H9 (cell line): ENCODE data around the gene PIK3CD. TPM values are rescaled to one million over a fixed set of nuclear protein-coding genes. Genes with fewer than 3 reads are reported as not detected.

Source experiments
- DNase-seq: peaks from one replicate; pipeline ENCODE4 v3.0.0-alpha.2; 2017
- H2AFZ ChIP-seq: one replicate; pipeline ENCODE4 v1.6.1; 2013; ENCODE audit warnings: mild to moderate bottlenecking, low read length, control low read depth, moderate library complexity
- H2AK5ac ChIP-seq: 2 replicates; pipeline ENCODE4 v1.6.1; 2013; ENCODE audit warnings: low read length, control low read depth, mixed read lengths; ENCODE audit not compliant: insufficient read length
- H2BK120ac ChIP-seq: one replicate; pipeline ENCODE4 v1.6.1; 2013; ENCODE audit warnings: low read depth, mild to moderate bottlenecking, low read length, control low read depth, inconsistent platforms; ENCODE audit not compliant: poor library complexity, severe bottlenecking
- H2BK12ac ChIP-seq: 2 replicates; pipeline ENCODE4 v1.6.1; 2013; ENCODE audit warnings: low read length, control low read depth, mixed read lengths, low read depth; ENCODE audit not compliant: insufficient read length
- H2BK15ac ChIP-seq: 2 replicates; pipeline ENCODE4 v1.6.1; 2013; ENCODE audit warnings: low read depth, low read length, control low read depth
- H2BK20ac ChIP-seq: one replicate; pipeline ENCODE4 v1.6.1; 2013; ENCODE audit warnings: low read depth, mild to moderate bottlenecking, low read length, control low read depth, inconsistent platforms; ENCODE audit not compliant: poor library complexity, severe bottlenecking
- H2BK5ac ChIP-seq: 2 replicates; pipeline ENCODE4 v1.6.1; 2013; ENCODE audit warnings: low read length, control low read depth, mixed read lengths; ENCODE audit not compliant: insufficient read length
- H3K14ac ChIP-seq: 2 replicates; pipeline ENCODE4 v1.6.1; 2013; ENCODE audit warnings: low read length, control low read depth; ENCODE audit not compliant: insufficient read depth
- H3K18ac ChIP-seq: 2 replicates; pipeline ENCODE4 v1.6.1; 2013; ENCODE audit warnings: low read depth, mild to moderate bottlenecking, mixed read lengths, low read length, control low read depth; ENCODE audit not compliant: insufficient read length
- H3K23ac ChIP-seq: 2 replicates; pipeline ENCODE4 v1.6.1; 2013; ENCODE audit warnings: low read length, control low read depth, mixed read lengths, low read depth; ENCODE audit not compliant: insufficient read length
- H3K23me2 ChIP-seq: 2 replicates; pipeline ENCODE4 v1.6.1; 2013; ENCODE audit warnings: low read depth, mild to moderate bottlenecking, mixed read lengths, low read length, control low read depth; ENCODE audit not compliant: insufficient read length, poor library complexity, severe bottlenecking
- H3K27ac ChIP-seq: 2 replicates; pipeline ENCODE4 v1.5.1; 2013; ENCODE audit warnings: low read length, control low read depth, mixed read lengths, low read depth; ENCODE audit not compliant: insufficient read length
- H3K27me3 ChIP-seq: 2 replicates; pipeline ENCODE4 v1.6.1; 2013; ENCODE audit warnings: low read length, control low read depth, inconsistent platforms; ENCODE audit not compliant: insufficient read depth
- H3K4ac ChIP-seq: 2 replicates; pipeline ENCODE4 v1.6.1; 2013; ENCODE audit warnings: low read depth, mild to moderate bottlenecking, control low read depth, inconsistent platforms, low read length, moderate library complexity
- H3K4me1 ChIP-seq: 2 replicates; pipeline ENCODE4 v1.6.1; 2013; ENCODE audit warnings: low read length, control low read depth, inconsistent platforms; ENCODE audit not compliant: insufficient read depth
- H3K4me2 ChIP-seq: 2 replicates; pipeline ENCODE4 v1.6.1; 2013; ENCODE audit warnings: low read length, control low read depth, mixed read lengths; ENCODE audit not compliant: insufficient read length, insufficient read depth
- H3K56ac ChIP-seq: 2 replicates; pipeline ENCODE4 v1.6.1; 2013; ENCODE audit warnings: low read depth, mild to moderate bottlenecking, mixed read lengths, low read length, control low read depth; ENCODE audit not compliant: insufficient read length
- H3K79me1 ChIP-seq: 2 replicates; pipeline ENCODE4 v1.6.1; 2013; ENCODE audit warnings: low read depth, mild to moderate bottlenecking, moderate library complexity, low read length, control low read depth, inconsistent platforms; ENCODE audit not compliant: insufficient read depth, poor library complexity, severe bottlenecking
- H3K79me2 ChIP-seq: 2 replicates; pipeline ENCODE4 v1.6.1; 2013; ENCODE audit warnings: low read length, control low read depth, inconsistent platforms; ENCODE audit not compliant: insufficient read depth
- H3K9ac ChIP-seq: 2 replicates; pipeline ENCODE4 v1.6.1; 2013; ENCODE audit warnings: low read length, control low read depth, mixed read lengths; ENCODE audit not compliant: insufficient read length; ENCODE audit errors: extremely low read depth
- H3K9me3 ChIP-seq: one replicate; pipeline ENCODE4 v1.6.1; 2013; ENCODE audit warnings: low read depth, low read length, inconsistent platforms; ENCODE audit not compliant: control insufficient read depth
- H3T11ph ChIP-seq: one replicate; pipeline ENCODE4 v1.6.1; 2013; ENCODE audit warnings: mild to moderate bottlenecking, low read length, control low read depth, inconsistent platforms
- H4K20me1 ChIP-seq: one replicate; pipeline ENCODE4 v1.6.1; 2013; ENCODE audit not compliant: control insufficient read depth, insufficient read length, insufficient read depth
- H4K5ac ChIP-seq: 2 replicates; pipeline ENCODE4 v1.6.1; 2013; ENCODE audit warnings: low read depth, mild to moderate bottlenecking, mixed read lengths, low read length, control low read depth; ENCODE audit not compliant: insufficient read length
- H4K8ac ChIP-seq: replicated peaks from 2 replicates; pipeline ENCODE4 v1.6.1; 2013; ENCODE audit warnings: low read length, control low read depth, mixed read lengths, low read depth; ENCODE audit not compliant: insufficient read length
- H4K91ac ChIP-seq: 2 replicates; pipeline ENCODE4 v1.6.1; 2013; ENCODE audit warnings: low read depth, mild to moderate bottlenecking, moderate library complexity, mixed read lengths, low read length, control low read depth; ENCODE audit not compliant: insufficient read length
- H3K27ac Mint-ChIP-seq, 3 experiments: 2 replicates in 2 of 3; 3 replicates in 1 of 3; pipeline ENCODE4 v1.8.0; 2020 to 2021; ENCODE audit warnings: mixed read lengths in 3 of 3, mild to moderate bottlenecking in 1 of 3, moderate library complexity in 1 of 3
- H3K27me3 Mint-ChIP-seq: 2 replicates; pipeline ENCODE4 v1.8.0; 2021; ENCODE audit warnings: low read depth, mild to moderate bottlenecking, moderate library complexity, mixed read lengths
- H3K36me3 Mint-ChIP-seq, 3 experiments: 2 replicates in 2 of 3; 3 replicates in 1 of 3; pipeline ENCODE4 v1.8.0; 2020 to 2021; ENCODE audit warnings: low read depth in 3 of 3, mixed read lengths in 3 of 3; ENCODE audit not compliant: insufficient read depth in 1 of 3
- H3K4me1 Mint-ChIP-seq, 2 experiments: 2 replicates each; pipeline ENCODE4 v1.8.0; 2020; ENCODE audit warnings: mixed read lengths in 2 of 2
- H3K4me3 Mint-ChIP-seq, 2 experiments: 2 replicates in 1 of 2; 3 replicates in 1 of 2; pipeline ENCODE4 v1.8.0; 2020 to 2021; ENCODE audit warnings: mild to moderate bottlenecking in 2 of 2, mixed read lengths in 2 of 2, moderate library complexity in 1 of 2
- H3K9me3 Mint-ChIP-seq, 2 experiments: 2 replicates in 1 of 2; 3 replicates in 1 of 2; pipeline ENCODE4 v1.8.0; 2020; ENCODE audit warnings: mild to moderate bottlenecking in 2 of 2, mixed read lengths in 2 of 2, moderate library complexity in 1 of 2
- CTCF ChIP-seq: fragments of 200-600 bp; sonication (generic); conservative IDR thresholded peaks from 3 replicates; pipeline ENCODE4 v1.8.0; 2021; ENCODE audit warnings: antibody characterized with exemption, mild to moderate bottlenecking
- WGBS: extraction: QIAGEN DNeasy Blood & Tissue Kit; methylation state at CpG from one replicate; pipeline ENCODE4 v1.1.7; 2013; ENCODE audit warnings: missing lambda C conversion rate, low lambda C conversion rate, mixed read lengths; ENCODE audit not compliant: insufficient read length; ENCODE audit errors: extremely low coverage; 5-methylcytosine and 5-hydroxymethylcytosine counted together
- total RNA-seq: library from RNA; stranded (reverse); gene quantifications from 2 replicates; pipeline ENCODE4 v1.2.1, GENCODE V29; 2021

The PIK3CD gene
- total RNA-seq, 1 experiment from 2014 or later, result 10.0 TPM

- Mint-ChIP-seq H3K4me1 (peaks cover 0 to 8% of the 10 kb centered on the region in 2 experiments; a peak in 3 of 4 replicates), H3K36me3 (no peaks in the 10 kb centered on the region; a peak in 1 of 7 replicates), H3K27ac (no peak overlapping the region), H3K27me3 (peaks cover 12% of the 10 kb centered on the region), H3K9me3 (peaks cover 8 to 13% of the 10 kb centered on the region in 2 experiments), H3K4me3 (no peak overlapping the region)
- Histone ChIP-seq H3K56ac (no peak overlapping the region), H2BK15ac (no peak overlapping the region), H3K4me1 (no peaks in the 10 kb centered on the region), H2AK5ac (no peak overlapping the region), H4K5ac (no peak overlapping the region), H3K23ac (no peak overlapping the region), H3K4me2 (no peak overlapping the region), H3K27me3 (no peaks in the 10 kb centered on the region), H3K79me2 (no peaks in the 10 kb centered on the region), H3K14ac (no peak overlapping the region), H4K91ac (no peak overlapping the region), H4K20me1 (no peaks in the 10 kb centered on the region), H3K23me2 (no peaks in the 10 kb centered on the region), H3K4ac (no peak overlapping the region), H2BK20ac (no peak overlapping the region), H2BK5ac (no peak overlapping the region), H2BK12ac (no peak overlapping the region), H3K79me1 (no peaks in the 10 kb centered on the region), H3K9me3 (no peaks in the 10 kb centered on the region), H3T11ph (no peak overlapping the region), H3K18ac (no peak overlapping the region), H2AFZ (no peak overlapping the region), H3K27ac (no peak overlapping the region), H4K8ac (no peak overlapping the region), H2BK120ac (no peak overlapping the region), H3K9ac (no peak overlapping the region)
- no peak for TF ChIP-seq CTCF
- no CpG with 5 or more reads among the region's 6 CpGs for WGBS
- no peak for DNase-seq
Measured at GRCh38 chr1:9633493-9633892, 18.0 kb upstream of the PIK3CD start.
